Stomach (tissue), 4 donors: ENCODE measurements around the gene FBXW11.

Source experiments
- CTCF ChIP-seq, 7 experiments: fragments of 450-650 bp in 4 of 7; fragments of 200-600 bp in 3 of 7; sonication (generic) in 3 of 7; IDR thresholded peaks; one replicate each; pipeline ENCODE4 v1.5.1; 2016 to 2019; ENCODE audit warnings: antibody characterized with exemption in 7 of 7, control low read depth in 2 of 7, mild to moderate bottlenecking in 1 of 7
- POLR2A ChIP-seq, 4 donors: fragments of 450-650 bp; IDR thresholded peaks; one replicate each; pipeline ENCODE4 v1.6.1; 2016; ENCODE audit warnings: antibody characterized with exemption in 4 of 4, control low read depth in 2 of 4, mild to moderate bottlenecking in 1 of 4, moderate library complexity in 1 of 4

GRCh38 chr5:171821286-171821685 lies 185.2 kb downstream of the FBXW11 start:
- TF ChIP-seq POLR2A (IDR thresholded peaks at IDR 0.05) (no peak), CTCF (IDR thresholded peaks at IDR 0.05) (no peak)
